NCI-H1048 (cell line): ENCODE results near the gene ENTREP1.

Source experiments
- DNase-seq: peaks from one replicate; lab custom pipeline; 2025; lab: John Stamatoyannopoulos, UW

Gene ENTREP1

GRCh38 chr9:69322256-69322655, 2.8 kb upstream of the ENTREP1 start:
- DNase-seq: no peak

GRCh38 chr9:69323861-69324260, 1.2 kb upstream of the ENTREP1 start:
- DNase-seq: no peak

DNA sequence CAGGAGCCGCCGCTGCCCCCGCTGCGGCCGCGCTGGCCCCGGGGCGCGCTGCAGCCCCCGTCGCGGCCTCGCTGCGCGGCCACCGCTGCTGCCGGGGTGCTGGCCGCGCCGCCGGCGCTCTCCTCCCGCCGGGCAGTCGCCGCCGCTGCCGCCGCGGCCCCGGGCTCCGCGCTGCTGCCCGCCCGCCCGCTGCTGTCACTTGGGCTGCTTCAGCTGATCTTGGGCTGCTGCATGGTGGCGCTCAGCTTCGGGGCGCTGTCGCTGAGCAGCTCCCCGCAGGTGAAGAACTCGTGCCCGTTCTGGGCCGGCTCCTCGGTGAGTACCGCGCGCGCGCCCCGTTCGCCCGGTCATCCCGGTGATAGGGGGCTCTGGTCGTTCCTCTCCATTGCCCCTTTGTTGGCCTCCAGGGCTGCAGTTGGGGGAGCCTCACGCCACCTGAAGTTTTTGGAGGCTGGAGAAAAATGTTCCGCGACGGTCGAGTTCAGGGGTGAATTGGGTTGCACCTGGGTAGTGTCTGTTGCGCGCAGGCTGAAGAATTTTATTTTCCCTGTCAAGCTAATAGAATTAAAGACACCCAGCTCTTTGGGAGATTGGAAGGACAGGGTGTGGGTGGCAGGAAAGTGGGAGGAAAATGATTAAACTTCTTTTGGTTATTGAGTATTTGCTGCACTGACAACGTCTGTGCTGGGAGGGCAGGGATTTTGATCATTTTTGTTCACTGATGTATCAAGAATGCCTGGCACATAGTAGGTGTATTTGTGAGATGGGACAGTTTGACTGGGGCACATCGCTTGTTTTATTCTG, 596 bp downstream of the ENTREP1 start:
- DNase-seq: no peak

GRCh38 chr9:69326261-69326660, 1.2 kb downstream of the ENTREP1 start:
- no peak for DNase-seq

GRCh38 chr9:69330580-69330979, 5.6 kb downstream of the ENTREP1 start:
- DNase-seq: no peak

DNA sequence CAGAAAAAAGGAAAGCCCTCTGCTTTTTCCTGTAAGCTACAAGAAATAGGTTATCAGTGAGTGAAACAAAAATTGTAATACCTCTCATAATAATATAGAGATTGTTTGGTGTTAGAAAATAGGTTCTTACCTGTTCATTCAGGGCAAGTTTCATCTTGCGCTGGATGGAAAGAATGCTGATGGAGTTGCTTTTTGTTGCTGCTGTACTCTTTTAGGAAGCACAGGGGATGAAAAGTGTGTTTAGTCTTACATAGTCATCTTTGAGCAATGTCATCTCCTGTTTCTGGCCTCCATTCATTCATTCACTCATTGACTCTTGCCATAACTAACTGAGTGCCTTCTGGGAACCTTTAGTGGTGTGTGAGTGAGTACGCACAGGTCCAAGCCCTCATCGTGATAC, 6.4 kb downstream of the ENTREP1 start:
- DNase-seq: no peak

GRCh38 chr9:69332067-69332685, 7.2 kb downstream of the ENTREP1 start:
- DNase-seq: no peak

DNA sequence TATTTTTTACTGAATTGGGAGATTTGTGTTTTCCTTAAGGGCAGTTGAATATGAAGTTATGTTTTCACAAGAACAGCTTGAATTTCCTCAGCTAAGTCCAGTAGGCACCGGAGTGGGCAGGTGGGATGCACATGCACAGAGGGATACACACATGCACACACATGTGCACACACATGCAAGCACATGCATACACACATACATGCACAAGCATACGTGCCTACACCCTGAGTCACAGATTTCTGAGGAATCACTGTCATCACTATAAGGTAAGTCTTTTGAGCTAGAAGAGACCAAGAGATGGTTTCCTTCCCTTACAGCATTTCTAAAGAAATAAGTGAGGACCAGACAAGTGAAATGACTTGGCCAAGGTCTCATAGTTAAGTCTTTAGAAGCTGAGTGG, 8.7 kb downstream of the ENTREP1 start:
- no peak for DNase-seq

DNA sequence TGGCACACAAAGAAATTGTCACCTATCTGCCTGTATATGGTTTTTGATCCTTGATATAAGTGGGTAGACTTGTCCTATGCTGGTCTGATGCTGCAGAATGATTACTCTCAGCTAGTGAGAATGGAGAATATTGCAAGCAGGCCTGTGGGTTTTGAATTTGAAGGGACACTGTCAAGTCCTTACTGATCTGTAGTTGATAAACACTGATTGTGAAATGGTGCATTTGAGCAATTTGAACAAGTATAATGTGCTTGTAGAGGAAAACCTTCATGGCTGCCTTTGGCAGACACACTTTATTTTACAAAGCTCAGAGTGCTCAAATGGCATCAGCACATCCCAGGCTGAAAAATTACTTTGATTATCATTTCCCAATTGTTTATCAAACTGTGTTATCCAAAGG, 9.3 kb downstream of the ENTREP1 start:
- no peak for DNase-seq

DNA sequence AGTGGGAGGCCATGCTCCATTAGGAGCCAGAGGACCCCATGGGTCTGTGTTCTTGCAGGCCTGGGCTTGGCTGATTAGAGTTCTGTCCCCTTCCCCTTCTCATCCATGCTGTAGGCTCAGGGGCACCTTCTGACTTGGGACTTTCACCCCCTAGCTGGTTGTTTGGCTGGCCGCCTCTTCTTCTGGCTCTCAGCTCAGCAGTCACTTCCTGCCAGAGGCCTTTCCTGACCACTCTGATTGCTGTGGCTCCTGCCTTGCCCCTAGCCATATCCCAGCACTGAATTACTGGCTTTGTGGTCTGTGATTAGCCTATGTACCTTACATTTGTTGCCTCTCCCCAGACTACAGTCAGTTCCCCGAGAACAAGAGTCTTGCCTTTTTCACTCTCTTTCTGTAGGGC, 14.6 kb downstream of the ENTREP1 start:
- DNase-seq: no peak

GRCh38 chr9:69340631-69341030, 15.6 kb downstream of the ENTREP1 start:
- no peak for DNase-seq

- DNase-seq: no peak
Observed at GRCh38 chr9:69342769-69343168, 17.8 kb downstream of the ENTREP1 start.

DNA sequence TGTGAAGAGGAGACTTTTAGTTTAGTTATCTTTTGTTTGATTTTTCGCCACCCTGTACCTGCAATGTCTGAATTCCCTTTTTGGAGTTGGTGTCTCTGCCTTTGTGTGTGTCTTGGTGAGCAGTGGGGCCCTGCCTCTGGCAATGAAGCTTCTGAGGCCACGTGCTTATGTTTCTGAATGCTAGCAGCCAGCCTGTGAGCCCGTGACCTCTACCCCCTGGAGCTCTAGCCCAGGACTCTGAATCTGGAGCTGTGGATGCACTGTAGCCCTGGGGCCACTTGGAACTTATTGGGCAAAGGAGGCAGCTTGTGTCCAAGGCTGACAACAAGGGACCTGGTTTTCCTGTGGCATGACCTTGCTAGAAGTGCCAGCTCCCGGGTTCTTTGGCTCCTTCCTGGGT, 19.4 kb downstream of the ENTREP1 start:
- DNase-seq: no peak

- no peak for DNase-seq
Observed at GRCh38 chr9:69346596-69347390, 21.8 kb downstream of the ENTREP1 start.

- no peak for DNase-seq
Observed at GRCh38 chr9:69347607-69348006, 22.6 kb downstream of the ENTREP1 start.

DNA sequence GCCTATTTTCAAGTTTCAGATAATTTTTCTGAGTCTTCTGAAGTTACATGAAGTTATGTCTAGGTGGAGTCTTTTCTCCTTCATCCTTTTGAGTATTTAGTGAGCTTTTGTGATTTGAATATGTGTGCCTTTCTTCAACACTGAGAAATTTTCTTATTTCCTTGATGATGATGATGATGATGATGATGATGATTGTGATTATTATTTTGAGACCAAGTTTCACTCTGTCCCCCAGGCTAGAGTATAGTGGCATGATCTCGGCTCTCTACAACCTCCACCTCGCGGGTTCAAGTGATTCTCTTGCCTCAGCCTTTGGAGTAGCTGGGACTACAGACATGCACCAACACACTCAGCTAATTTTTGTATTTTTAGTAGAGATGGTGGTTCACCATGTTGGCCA, 26.2 kb downstream of the ENTREP1 start:
- no peak for DNase-seq

GRCh38 chr9:69355232-69355631, 30.2 kb downstream of the ENTREP1 start:
- DNase-seq: no peak

- DNase-seq: no peak
Observed at GRCh38 chr9:69357030-69357775, 32.2 kb downstream of the ENTREP1 start.

DNA sequence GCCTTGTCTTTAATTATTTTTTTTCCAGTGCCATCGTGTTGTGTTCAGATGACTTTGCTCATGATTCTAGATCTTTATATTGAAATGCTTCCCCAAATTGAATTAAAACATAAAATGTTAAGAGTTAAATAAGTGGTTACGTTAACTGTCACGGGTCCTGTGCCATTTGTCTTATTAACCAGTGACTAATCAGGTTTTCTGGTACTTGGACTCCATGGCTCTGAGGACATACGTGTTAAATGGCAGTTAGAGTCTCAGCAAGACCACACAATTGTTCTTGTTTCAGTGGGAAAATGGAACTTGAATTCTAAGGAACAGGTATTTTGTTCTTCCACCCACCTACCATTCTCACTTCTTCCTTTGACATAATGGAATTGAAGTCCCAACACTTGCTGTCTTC, 32.8 kb downstream of the ENTREP1 start:
- DNase-seq: no peak

DNA sequence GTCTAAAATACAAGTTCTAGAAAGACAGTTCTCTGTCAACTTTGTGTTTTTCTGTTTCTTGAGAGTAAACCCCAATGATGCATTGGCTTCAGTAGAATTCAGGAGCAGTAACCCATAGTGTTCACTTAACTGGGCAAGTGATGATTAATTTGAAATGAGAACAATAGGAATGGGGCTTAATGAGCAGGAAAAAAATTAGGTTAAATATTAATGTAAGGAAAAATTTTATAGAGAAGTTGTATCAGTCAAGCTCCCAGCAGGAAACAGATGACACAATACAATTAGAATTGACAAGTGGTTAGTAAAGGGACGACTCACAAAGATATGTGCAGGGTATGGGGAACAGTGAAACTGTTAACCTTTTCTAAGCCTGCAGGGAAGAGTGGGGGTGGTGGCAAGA, 38.2 kb downstream of the ENTREP1 start:
- no peak for DNase-seq

- DNase-seq: no peak
Observed at GRCh38 chr9:69364510-69365150, 39.6 kb downstream of the ENTREP1 start.

GRCh38 chr9:69370430-69370829, 45.4 kb downstream of the ENTREP1 start:
- no peak for DNase-seq
